GM12892 (cell line): Measurements from ENCODE around the gene MAML3.

ENCODE experiments used
- POLR2A ChIP-seq: IDR thresholded peaks from 2 replicates; pipeline ENCODE4 v1.6.1; 2011; ENCODE audit warnings: low read depth, low read length, control low read depth
- POLR2AphosphoS5 ChIP-seq: IDR thresholded peaks from 2 replicates; pipeline ENCODE4 v1.6.1; 2011; ENCODE audit warnings: low read depth, low read length, control low read depth

- TF ChIP-seq POLR2AphosphoS5 (no peak), POLR2A (no peak)
Observed at GRCh38 chr4:139919521-139919920, 234.5 kb downstream of the MAML3 start.
